NCI-H2107 treated with DMSO at 0.1 percent for 48 hours (cell line): ENCODE data around the gene LYSMD4.

ENCODE experiments used
- DNase-seq: peaks from one replicate; lab custom pipeline; 2025; ENCODE audit not compliant: unreplicated experiment; lab: John Stamatoyannopoulos, UW

Gene LYSMD4

DNA sequence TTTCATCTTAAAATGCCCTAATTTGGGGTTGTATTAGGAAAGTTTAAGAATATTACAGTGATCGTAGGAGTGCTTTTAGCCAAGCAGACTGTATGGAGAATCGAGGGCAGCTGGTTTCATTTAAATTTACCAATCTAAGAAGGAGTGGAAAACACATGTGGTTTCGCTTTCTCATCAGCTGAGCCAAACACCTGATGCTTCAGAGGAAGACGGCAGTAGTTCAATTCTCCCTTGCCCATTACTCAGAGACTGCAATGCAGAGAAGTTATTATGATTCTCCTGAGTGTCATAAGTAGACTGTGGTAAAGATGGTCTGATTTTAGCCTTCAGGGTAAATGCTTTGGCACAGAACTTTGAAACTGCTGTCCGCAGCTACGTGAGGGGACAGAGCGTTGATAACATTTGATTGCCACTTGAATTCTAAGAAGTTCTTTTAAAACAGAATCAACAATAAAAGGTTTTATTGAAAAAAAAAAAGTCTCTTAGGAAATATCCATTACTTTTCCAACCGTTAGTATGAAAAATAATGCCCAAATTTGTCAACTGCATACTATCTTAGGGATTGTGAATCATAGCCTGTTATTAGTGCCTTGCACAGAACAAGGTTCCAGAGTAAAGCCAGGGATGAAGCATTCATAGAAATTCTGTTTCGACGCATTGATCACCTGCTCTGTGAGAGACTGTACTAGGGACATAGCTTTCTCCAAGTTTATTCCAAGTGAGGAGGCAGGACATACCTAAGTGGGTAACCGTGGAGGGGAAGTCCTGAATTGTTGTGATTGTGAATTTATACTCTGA is 25.6 kb downstream of the LYSMD4 start:
- DNase-seq = no peak

DNA sequence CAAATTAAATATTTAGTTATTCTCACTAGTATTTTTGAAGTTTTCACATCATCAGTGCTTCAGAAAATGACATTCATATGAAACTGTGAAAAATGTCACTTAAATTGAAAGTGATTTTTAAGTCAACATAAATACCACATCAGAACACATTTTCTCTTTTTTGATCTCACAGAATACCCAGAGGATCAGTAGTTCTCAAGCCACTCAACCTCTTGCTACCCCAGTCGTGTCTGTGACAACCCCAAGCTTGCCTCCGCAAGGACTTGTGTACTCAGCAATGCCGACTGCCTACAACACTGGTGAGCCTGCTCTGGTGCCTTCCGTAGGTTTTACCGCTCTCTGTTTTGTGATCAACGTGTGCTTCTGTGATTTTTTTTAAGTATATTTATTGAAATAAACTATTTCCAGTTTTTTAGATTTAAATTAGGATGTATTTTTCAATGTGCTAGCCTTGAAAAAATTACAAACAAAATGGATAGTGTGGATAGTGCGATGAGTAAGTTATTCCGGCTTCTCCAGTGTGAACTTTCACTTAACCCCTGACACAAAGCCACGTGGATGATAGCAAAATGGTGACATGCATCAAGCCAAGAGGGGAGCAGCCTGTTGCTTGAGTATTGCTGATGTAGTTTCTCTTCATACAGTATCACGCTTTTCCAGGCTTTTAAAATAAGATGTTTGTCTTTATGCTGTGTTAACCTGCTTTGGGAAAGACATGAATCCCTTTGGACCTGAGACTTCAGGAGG is 26.5 kb downstream of the LYSMD4 start:
- DNase-seq = no peak

DNA sequence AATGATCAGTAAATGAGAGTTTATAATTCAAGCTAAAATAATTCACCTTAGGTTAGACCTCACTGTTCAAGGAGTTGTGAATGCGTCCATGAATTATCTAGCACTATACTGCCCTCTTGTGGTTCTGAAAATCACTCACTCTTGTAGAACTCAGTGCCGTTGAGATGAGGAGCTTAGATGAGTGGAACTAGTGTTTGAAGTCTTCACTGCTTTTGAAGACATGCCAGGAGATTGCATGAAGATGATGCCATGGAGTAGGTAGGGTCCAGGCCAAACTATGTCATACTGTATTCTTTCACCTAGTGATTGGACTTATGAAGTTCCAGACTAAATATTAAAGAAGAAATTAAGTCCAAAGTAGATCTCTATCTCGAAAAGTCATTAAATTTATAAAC is 28.8 kb downstream of the LYSMD4 start:
- DNase-seq = peak; percentile 57

DNA sequence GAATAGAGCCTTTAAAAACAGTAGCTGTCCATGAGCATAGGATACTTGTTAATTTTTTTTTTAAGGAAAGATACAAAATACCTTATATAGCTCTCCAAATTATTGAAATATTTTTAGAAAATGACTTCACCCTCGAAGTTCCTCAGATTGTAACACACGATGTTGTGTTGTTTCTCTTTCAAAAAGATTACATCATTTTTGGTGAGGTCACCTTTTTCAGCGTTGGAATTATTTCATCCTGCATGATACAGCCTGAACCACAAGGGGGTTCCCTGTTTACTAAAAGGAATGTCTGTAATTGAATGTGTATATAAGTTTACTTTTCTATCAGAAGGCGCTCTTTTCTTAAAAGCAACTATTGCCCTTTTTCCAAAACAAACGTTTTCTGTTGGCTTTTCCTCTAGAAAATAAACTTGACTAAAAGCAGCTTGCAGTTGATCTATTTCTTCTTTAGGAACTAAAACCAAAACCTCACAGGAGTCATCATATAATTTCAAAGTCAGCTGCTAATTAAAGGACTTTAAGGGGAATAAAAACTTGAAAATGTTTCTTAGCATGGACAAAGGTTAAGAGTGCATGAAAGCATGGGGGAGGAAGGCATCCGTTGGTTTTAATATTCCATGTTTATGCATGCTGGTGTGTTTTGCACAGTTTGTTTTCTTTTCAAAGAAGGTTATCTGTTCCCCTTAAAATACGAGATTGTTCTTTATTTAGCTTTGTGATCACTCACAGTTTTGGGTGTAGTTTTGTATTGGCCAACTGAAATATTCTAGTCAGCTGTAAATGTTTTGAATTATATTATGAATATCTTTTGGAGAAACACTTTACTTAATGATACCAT is 29.4 kb downstream of the LYSMD4 start:
- DNase-seq = no peak

DNA sequence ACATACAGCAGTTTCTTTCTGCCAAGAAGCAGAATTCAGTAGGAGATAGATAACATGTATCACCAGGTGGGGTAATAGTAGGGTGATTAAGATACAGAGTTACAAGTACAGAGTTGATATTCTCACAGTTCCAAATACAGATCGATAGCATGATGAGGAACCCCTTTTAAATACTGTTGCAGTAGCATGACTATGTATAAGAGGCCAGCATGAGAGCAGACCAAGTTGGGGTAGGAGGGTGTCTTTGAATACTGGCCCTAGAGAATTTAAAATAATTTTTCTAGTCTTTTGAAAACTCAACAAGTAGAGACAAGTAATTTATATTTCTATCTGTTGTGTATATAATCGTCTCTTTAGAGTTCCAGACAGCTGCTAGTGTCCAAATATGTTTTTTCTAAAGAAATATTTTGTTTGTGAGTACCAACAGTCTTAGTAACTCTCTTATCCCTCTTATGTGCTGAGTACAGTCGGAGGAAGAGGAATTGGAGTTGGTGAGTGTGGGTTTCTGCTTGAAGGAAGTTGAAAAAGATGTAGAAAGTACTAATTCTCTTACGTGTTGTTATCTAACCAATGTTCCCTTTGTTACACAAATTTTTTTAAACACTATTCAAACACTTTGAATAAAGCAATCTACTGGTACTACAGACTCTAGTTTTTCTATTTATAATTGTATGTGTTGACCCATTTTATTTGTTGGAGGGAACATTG is 30.2 kb downstream of the LYSMD4 start:
- peak; percentile 1 for DNase-seq

DNA sequence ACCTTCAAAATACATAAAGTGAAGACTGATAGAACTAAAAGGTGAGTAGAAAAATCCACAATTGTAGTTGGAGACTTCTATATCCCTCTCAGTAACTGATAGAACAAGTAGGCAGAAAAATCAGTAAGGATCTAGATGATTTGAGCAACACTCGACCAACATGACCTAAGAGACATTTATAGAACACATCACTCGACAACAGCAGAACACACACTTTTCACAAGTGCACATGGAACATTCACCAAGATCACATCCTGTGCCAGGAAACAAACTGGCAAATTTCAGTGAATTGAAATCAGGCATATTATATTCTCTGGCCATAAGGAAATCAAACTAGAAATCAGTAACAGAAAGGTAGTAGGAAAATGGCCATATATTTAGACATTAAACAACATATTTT is 37.1 kb downstream of the LYSMD4 start:
- no peak for DNase-seq

DNA sequence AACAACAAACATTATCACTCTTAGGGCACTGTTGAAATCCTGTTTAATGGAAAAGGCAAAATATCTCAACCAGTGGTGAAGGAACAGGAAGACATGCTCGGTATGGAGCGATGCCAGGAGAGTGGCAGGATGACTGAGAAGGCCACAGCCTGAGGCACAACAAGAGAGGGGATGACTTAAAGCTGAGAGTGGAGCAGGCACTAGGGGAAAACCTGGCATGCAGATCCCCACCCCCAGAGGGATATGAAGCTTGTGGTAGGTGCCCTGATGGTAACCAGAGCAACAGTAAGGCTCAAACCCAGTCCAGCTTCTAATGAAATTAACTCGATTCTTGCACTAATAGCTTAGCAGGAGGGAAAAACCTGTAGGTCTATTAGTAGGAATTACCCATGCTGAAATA is 40.4 kb downstream of the LYSMD4 start:
- no peak for DNase-seq

DNA sequence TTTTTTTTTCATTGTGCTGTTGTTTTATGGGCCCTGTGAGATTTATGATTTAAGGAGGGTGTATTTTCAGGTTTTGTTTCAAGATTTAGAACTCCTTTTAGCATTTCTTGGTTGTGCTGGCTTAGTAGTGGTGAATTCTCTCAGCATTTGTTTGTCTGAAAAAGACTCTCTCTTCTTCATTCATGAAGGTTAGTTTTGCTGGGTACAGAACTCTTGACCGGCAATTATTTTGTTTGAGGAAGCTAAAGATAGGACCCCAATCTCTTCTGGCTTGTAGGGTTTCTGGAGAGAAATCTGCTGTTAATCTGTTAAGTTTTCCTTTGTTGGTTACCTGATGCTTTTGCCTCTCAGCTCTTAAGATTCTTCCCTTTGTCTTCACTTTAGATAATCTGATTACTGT is 46.9 kb downstream of the LYSMD4 start:
- no peak for DNase-seq

DNA sequence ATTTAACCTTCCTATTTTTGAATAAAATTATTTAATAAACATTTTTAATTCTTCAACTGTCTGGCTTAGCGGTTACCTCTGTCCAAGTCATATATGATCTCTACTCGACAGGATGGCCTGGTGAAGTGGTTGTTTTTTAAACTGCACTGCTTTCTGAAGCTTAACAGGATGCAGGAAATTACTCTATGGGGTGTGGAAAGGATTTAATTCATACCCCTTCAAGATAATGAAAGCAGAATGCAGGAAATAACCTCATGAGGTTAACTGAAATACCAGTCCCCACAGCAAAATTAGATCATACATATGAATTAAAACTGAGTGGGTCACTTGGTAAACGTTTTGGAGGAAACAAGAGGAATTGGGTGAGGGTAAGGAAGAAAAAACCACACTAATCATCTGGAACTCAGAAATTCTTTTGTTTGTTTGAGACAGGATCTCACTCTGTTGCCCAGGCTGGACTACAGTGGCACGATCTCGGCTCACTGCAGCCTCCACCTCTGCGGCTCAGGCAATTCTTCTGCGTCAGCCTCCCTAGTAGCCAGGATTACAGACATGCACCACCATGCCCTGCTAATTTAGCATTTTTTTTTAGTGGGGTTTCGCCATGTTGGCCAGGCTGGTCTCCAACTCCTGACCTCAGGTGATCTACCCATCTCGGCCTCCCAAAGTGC is 50.1 kb downstream of the LYSMD4 start:
- DNase-seq = no peak

DNA sequence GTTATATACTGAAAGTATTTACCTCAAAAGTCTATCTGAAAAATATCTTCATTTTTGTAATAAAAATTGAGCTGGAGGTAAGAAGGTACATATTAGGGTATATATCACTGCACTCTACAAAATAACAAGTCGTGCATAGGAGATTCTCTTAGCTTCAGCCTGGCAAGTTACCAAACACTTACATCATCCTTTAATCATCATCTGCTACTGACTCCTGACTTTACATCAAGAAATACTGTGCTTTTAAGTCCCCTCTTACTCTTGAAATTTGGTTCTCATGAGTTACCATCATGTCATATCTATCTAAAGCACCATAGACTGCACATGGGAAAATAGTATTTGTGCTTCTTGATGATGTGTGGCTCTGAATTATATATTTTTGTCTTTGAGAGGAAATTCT is 50.8 kb downstream of the LYSMD4 start:
- DNase-seq = no peak

DNA sequence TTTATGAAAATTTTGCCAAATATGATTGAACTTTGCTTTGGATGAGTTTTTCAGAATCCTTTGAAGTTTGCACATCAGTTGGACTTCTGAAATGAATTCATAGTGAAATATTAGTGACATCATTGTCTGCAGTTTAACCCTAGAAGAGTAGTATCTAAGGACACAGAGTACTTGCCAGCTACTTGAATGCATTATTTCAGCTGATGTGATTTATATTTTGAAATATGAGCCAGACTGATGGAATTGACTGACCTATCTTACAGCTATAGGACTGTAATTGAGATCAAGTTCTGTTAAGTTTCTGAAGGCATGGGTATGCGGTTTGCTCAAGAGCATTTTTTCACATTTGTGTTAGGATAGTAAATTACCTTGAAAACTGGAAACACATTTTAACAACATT is 51.2 kb downstream of the LYSMD4 start:
- DNase-seq = no peak

DNA sequence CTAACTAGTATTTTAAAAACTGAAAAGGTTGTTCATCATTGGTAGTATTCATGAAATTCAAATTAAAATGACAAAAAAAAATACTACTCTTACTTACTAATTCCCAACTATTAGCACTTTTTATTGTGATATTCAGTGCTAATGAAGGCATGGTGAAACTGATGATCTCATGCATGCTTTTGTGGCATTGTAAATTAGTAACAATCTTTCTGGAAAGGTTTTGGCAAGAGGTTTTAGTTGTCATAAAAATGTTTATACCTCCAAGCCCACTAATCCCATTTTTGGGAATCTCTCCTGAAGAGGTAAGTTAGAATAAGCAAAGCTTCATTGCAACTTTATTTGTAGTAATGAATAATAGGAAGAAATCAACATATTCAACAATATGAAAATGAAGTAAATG is 53.0 kb downstream of the LYSMD4 start:
- no peak for DNase-seq

DNA sequence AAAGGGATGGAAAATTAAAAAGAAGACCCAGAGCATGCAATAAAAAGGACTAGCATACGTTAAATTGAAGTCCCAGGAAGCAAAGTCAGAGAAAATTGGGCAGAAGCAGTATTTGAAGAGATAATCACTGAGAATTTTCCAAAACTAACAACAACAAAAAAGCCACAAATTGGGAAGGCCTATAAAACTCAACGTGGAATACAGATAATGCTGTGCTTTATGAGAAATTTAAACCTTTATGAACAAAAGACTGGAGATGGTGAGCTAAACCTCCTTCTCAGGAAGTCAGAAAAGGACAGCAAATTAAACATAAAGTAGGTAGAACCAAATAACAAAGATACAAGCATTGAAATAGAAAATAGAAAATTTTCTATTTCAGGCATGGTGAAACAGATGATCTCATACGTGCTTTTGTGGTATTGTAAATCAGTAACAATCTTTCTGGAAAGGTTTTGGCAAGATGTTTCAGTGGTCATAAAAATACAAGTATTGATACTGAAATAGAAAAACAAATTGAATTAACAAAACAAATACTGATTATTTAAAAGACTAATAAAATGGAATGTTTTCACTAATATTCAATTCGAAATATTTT is 55.6 kb downstream of the LYSMD4 start:
- no peak for DNase-seq
